Osteoblast (primary cell): Measurements from ENCODE around the gene CD4. TPM values are rescaled to one million over a fixed set of nuclear protein-coding genes. Genes with fewer than 3 reads are reported as not detected.

ENCODE experiments used
- DNase-seq: peaks from one replicate; pipeline ENCODE4 v3.0.0; 2011; ENCODE audit warnings: low spot score, mixed read lengths; ENCODE audit not compliant: insufficient read length; ENCODE audit errors: missing footprints
- H2AFZ ChIP-seq: 2 replicates; pipeline ENCODE4 v1.6.0; 2011; ENCODE audit warnings: mild to moderate bottlenecking, low read length
- H3K27ac ChIP-seq: 2 replicates; pipeline ENCODE4 v1.5.1; 2011; ENCODE audit warnings: mild to moderate bottlenecking, low read depth, low read length, moderate library complexity
- H3K27me3 ChIP-seq: 2 replicates; pipeline ENCODE4 v1.6.0; 2012; ENCODE audit warnings: mild to moderate bottlenecking, control low read depth, inconsistent platforms, low read length, moderate library complexity; ENCODE audit not compliant: insufficient read depth
- H3K36me3 ChIP-seq: 2 replicates; pipeline ENCODE4 v1.5.1; 2011; ENCODE audit warnings: mild to moderate bottlenecking, low read length, control low read depth, moderate library complexity; ENCODE audit not compliant: insufficient read depth
- H3K4me1 ChIP-seq: 2 replicates; pipeline ENCODE4 v1.5.1; 2011; ENCODE audit warnings: mild to moderate bottlenecking, low read length, control low read depth, moderate library complexity; ENCODE audit not compliant: insufficient read depth
- H3K4me2 ChIP-seq: 2 replicates; pipeline ENCODE4 v1.6.0; 2011; ENCODE audit warnings: mild to moderate bottlenecking, low read length; ENCODE audit not compliant: insufficient read depth
- H3K4me3 ChIP-seq: fragments of 200-600 bp; sonication (generic); 3 replicates; pipeline ENCODE4 v1.5.1; 2012; ENCODE audit warnings: mild to moderate bottlenecking, low read length, inconsistent platforms; ENCODE audit not compliant: insufficient read depth
- H3K79me2 ChIP-seq: 2 replicates; pipeline ENCODE4 v1.6.0; 2012; ENCODE audit warnings: mild to moderate bottlenecking, low read length, control low read depth, inconsistent platforms; ENCODE audit not compliant: insufficient read depth
- H3K9me3 ChIP-seq: 2 replicates; pipeline ENCODE4 v1.5.1; 2011; ENCODE audit warnings: low read depth, low read length, control low read depth
- H4K20me1 ChIP-seq: 2 replicates; pipeline ENCODE4 v1.6.0; 2012; ENCODE audit warnings: mild to moderate bottlenecking, low read length, control low read depth; ENCODE audit not compliant: insufficient read depth
- CTCF ChIP-seq: IDR thresholded peaks from 2 replicates; pipeline ENCODE4 v1.5.1; 2011; ENCODE audit warnings: mild to moderate bottlenecking, low read depth, low read length, moderate library complexity; ENCODE audit errors: extremely low read depth
- total RNA-seq: library from RNA; depleted of rRNA; stranded (reverse); fragments of >200 nt; gene quantifications from 2 replicates; pipeline ENCODE4 v1.2.3, GENCODE V29; 2012

Gene CD4
- total RNA-seq, 1 donor, result 10.9 TPM

DNA sequence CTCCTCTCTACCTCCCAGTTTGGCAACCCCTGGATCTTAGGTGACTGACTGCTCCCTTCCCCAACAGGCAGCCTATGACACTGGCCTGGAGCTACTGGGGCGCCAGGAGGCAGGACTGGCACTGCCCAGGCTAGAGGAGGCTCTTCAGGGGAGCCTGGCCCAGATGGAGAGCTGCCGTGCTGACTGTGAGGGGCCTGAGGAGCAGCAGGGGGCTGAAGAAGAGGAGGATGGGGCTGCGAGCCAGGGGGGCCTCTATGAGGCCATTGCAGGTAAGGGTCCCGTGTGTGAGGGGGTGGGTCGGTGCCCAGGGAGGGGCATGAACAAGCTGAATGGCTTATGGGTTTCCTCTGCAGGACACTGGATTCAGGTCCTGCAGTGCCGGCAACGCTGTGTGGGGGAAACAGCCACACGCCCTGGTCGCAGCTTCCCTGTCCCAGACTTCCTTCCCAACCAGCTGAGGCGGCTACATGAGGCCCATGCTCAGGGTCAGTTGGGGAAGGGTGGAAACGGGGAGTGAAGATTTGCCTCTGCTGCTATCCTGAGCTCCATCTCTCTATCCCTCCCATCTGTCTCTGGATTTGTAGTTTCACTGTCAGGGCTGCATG lies 41.1 kb downstream of the CD4 start:
- no peak overlapping the region for H3K4me3 ChIP-seq
- H3K4me2 ChIP-seq, result peak overlapping the region; percentile 91

DNA sequence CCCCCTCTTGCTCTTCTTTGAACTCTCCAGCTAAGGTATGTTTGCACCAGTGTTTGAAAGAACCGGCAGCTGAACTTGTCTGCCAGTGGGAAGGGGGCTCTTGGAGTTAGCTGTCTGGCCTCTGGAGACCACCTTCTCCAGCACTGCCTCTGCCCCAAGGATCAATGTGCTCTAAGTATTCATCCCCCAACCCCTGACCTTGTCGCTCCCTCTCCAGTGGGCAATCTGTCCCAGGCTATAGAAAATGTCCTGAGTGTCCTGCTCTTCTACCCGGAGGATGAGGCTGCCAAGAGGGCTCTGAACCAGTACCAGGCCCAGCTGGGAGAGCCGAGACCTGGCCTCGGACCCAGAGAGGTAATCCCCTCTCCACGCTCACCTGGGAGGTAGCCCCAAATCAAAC lies 41.7 kb downstream of the CD4 start:
- Histone ChIP-seq H2AFZ (no peak overlapping the region), H3K79me2 (peaks cover 45% of the 10 kb centered on the region), H3K27me3 (no peaks in the 10 kb centered on the region), H3K4me3 (no peak overlapping the region), H3K4me1 (peaks cover 16% of the 10 kb centered on the region), H3K27ac (no peak overlapping the region), H3K4me2 (no peak overlapping the region), H4K20me1 (peaks cover 10% of the 10 kb centered on the region), H3K9me3 (no peaks in the 10 kb centered on the region), H3K36me3 (peaks cover 48% of the 10 kb centered on the region)
- TF ChIP-seq CTCF, result no peak
- peak; percentile 91 for DNase-seq

More for the DNA sequence above, 41.1 kb downstream of the CD4 start:
- Histone ChIP-seq H3K27me3 (no peaks in the 10 kb centered on the region), H3K9me3 (no peaks in the 10 kb centered on the region), H3K4me1 (peaks cover 17% of the 10 kb centered on the region), H2AFZ (no peak overlapping the region), H3K36me3 (peaks cover 43% of the 10 kb centered on the region), H4K20me1 (peaks cover 10% of the 10 kb centered on the region), H3K27ac (no peak overlapping the region), H3K79me2 (peaks cover 45% of the 10 kb centered on the region)
- DNase-seq, result peak; percentile 88
- TF ChIP-seq CTCF, result no peak

- H4K20me1 ChIP-seq, result peaks cover 10% of the 10 kb centered on the region
- no peak overlapping the region for H2AFZ ChIP-seq
- no peak overlapping the region for H3K4me3 ChIP-seq
- DNase-seq, result peak; percentile 80
- H3K27me3 ChIP-seq, result no peaks in the 10 kb centered on the region
- H3K36me3 ChIP-seq, result peaks cover 54% of the 10 kb centered on the region
- peaks cover 45% of the 10 kb centered on the region for H3K79me2 ChIP-seq
- no peak overlapping the region for H3K27ac ChIP-seq
- no peak overlapping the region for H3K4me2 ChIP-seq
- TF ChIP-seq CTCF, result no peak
- no peaks in the 10 kb centered on the region for H3K9me3 ChIP-seq
- peaks cover 16% of the 10 kb centered on the region for H3K4me1 ChIP-seq
Measured at GRCh38 chr12:6831450-6831995, 42.2 kb downstream of the CD4 start.

DNA sequence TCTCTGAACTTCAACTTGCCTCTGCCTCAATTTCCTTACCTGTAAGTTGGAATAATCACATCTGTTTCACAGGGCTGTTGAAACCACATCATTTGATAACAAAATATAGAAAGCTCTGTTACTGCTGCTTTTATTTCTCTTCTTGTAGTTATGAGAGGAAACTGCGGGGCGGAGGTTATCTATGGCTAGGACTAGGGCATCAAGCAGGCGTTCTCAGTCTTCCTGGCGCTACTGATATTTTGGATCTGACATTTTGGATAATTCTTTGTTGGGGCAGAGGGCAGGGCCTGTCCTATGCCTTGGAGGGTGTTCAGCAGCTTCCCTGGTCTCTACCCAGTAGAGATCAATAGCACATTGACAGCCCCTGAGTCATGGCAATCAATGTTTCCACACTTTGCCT lies 42.8 kb downstream of the CD4 start:
- H3K9me3 ChIP-seq, result no peaks in the 10 kb centered on the region
- peaks cover 14% of the 10 kb centered on the region for H3K4me1 ChIP-seq
- H2AFZ ChIP-seq, result no peak overlapping the region
- H3K79me2 ChIP-seq, result peaks cover 45% of the 10 kb centered on the region
- DNase-seq, result peak; percentile 2
- no peak overlapping the region for H3K4me2 ChIP-seq
- TF ChIP-seq CTCF, result no peak
- no peak overlapping the region for H3K27ac ChIP-seq
- H4K20me1 ChIP-seq, result peaks cover 10% of the 10 kb centered on the region
- H3K4me3 ChIP-seq, result no peak overlapping the region
- peaks cover 60% of the 10 kb centered on the region for H3K36me3 ChIP-seq
- H3K27me3 ChIP-seq, result no peaks in the 10 kb centered on the region
